Aorta (tissue), 5 donors: ENCODE results near the gene NDFIP1. TPM values are rescaled to one million over a fixed set of nuclear protein-coding genes. Genes with fewer than 3 reads are reported as not detected.

Experiments used
- ATAC-seq: fragments of 200-7000 bp; cut with Tn5 transposase; one replicate; pipeline ENCODE4 v1.9.1; 2022; ENCODE audit warnings: moderate library complexity; ENCODE audit not compliant: low FRiP score
- DNase-seq, 2 donors: peaks; one replicate each; pipeline ENCODE4 v3.0.0-alpha.2; 2020
- H3K27ac ChIP-seq, 2 donors: one replicate each; pipeline ENCODE4 v1.5.1; 2013; ENCODE audit warnings: low read length in 2 of 2, mild to moderate bottlenecking in 2 of 2, moderate library complexity in 2 of 2, control low read depth in 1 of 2, inconsistent platforms in 1 of 2, low read depth in 1 of 2
- H3K27me3 ChIP-seq, 2 donors: one replicate each; pipeline ENCODE4 v1.6.1; 2013; ENCODE audit warnings: control low read depth in 1 of 2, low read length in 1 of 2, mild to moderate bottlenecking in 1 of 2, moderate library complexity in 1 of 2; ENCODE audit not compliant: insufficient read depth in 2 of 2, control insufficient read depth in 1 of 2
- H3K36me3 ChIP-seq, 2 donors: one replicate each; pipeline ENCODE4 v1.6.1; 2013; ENCODE audit warnings: control low read depth in 1 of 2, low read length in 1 of 2, mild to moderate bottlenecking in 1 of 2; ENCODE audit not compliant: insufficient read depth in 2 of 2, control insufficient read depth in 1 of 2
- H3K4me1 ChIP-seq, 2 donors: one replicate each; pipeline ENCODE4 v1.6.1; 2013; ENCODE audit warnings: low read length in 2 of 2, control low read depth in 1 of 2, mild to moderate bottlenecking in 1 of 2, moderate library complexity in 1 of 2; ENCODE audit not compliant: insufficient read depth in 2 of 2, control insufficient read depth in 1 of 2
- H3K4me3 ChIP-seq, 2 donors: one replicate each; pipeline ENCODE4 v1.5.1; 2013; ENCODE audit warnings: low read length in 2 of 2, control low read depth in 1 of 2, mild to moderate bottlenecking in 1 of 2
- H3K9me3 ChIP-seq: one replicate; pipeline ENCODE4 v1.6.1; 2013; ENCODE audit warnings: mild to moderate bottlenecking, low read length; ENCODE audit not compliant: control insufficient read depth
- WGBS, 2 donors: extraction: QIAGEN DNeasy Blood & Tissue Kit; methylation state at CpG; one replicate each; pipeline ENCODE4 v1.1.7; 2013; 5-methylcytosine and 5-hydroxymethylcytosine counted together
- intact Hi-C, 2 donors: fragments of 100-400 bp; cut with DNase I; formaldehyde crosslinking; loops; one replicate each; pipeline versions ENCODE4 v1.14.2 to v1.15.0; 2022
- polyA plus RNA-seq, 2 donors: library from polyadenylated mRNA; stranded (reverse); fragments of 200-250 nt; gene quantifications; one replicate each; pipeline ENCODE4 v1.2.3, GENCODE V29; 2013
- total RNA-seq, 2 donors: library from RNA; stranded (reverse); fragmentation: NEBNext Ultra II Directional; extraction: Animal tissue kit (Norgen Biotek cat#: 25700); gene quantifications; one replicate each; pipeline ENCODE4 v1.2.1, GENCODE V29; 2021
- donor health status: healthy with polysubstance abuse.
- donor health status: Bipolar disorder and iron deficiency.
- donor health status: DM: no; HTN: no; CAD: no.
- donor health status: DM: no; HTN: no; CAD: no.
- donor health status: DM: yes; HTN: yes; CAD: no.

NDFIP1 gene
- total and polyA plus RNA-seq, 4 donors = 45.0 to 120 (median 78.6) TPM

DNA sequence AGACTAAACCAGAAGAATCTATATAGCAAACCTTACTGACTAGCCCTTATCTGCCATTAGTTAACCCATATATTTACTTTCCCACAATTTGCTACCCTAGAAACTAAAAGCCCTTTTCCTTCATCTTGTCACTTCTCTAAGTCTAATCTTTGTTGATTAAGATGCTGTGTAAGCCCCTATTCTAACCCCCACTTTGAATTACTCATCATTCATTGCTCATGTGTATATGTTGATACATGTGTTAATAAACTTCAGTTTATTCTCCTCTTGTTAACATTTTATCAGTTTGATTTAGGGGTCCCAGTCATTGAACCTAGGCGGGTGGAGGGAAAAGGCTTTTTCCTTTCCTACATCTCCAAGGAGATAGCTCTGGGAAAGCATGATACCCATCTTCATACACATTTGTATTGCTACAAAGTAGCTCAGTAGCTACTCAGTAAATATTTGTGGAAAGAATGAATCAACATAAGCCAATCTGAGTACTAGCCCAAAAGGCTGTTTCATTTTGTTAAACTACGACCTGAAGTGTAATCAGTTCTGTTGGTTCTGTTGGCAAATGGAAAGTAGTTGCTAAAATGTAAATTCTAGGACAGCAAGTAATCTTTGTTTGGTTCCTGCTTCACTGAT lies 35.1 kb upstream of the NDFIP1 start:
- H3K4me3 ChIP-seq = no peak overlapping the region
- H3K4me1 ChIP-seq = no peaks in the 10 kb centered on the region
- intact Hi-C loops = no loop called here
- ATAC-seq (no peak), DNase-seq (no peak)
- H3K36me3 ChIP-seq = no peaks in the 10 kb centered on the region
- no peak overlapping the region for H3K27ac ChIP-seq
- 92% methylated on average over 2 of the region's 2 CpGs for WGBS, 2 donors
- H3K9me3 ChIP-seq = no peaks in the 10 kb centered on the region
- no peaks in the 10 kb centered on the region for H3K27me3 ChIP-seq

DNA sequence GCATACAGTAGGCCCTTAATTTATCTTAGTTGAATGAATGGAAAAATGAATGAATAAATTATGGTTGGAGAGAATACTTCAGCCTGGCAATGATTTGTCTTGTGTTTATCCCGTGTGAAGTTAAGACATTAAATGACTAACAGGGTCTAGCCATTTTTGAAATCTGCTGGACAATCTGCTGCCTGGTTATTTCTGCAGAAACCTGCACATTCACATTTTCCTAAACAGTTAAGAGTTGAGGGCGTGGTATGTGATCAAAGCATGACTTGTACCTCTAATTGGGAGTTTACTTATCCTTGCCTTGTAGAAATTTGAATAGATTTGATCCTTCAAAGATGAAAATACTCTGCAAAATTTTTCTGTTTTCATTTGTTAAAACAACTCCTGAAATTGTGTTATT lies 34.6 kb upstream of the NDFIP1 start:
- no peak for ATAC-seq
- intact Hi-C loops = no loop called here
- WGBS, 2 donors = 96% methylated on average over 2 of the region's 2 CpGs

DNA sequence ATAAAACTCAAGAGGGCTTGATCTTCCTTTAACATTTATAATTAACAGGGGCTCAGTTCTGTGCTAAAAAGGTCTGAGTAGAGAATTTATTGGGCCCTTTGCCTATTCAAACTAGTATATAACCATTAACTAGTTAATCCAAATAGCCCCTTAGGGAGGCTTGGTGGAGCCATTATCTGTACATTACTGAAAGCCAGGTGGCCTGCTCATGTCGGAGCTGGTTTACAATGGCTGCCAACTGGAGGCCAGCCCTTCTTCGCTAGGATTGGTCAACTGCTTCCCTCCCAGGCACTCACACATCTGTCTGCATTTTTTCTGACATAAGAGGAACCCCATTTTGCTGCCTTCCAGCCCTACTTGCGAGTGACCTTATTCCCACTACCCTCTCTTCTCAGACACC lies 30.4 kb upstream of the NDFIP1 start:
- Histone ChIP-seq H3K4me3 (no peak overlapping the region), H3K27ac (no peak overlapping the region), H3K27me3 (no peaks in the 10 kb centered on the region), H3K9me3 (no peaks in the 10 kb centered on the region), H3K4me1 (no peaks in the 10 kb centered on the region), H3K36me3 (no peaks in the 10 kb centered on the region)
- ATAC-seq (no peak), DNase-seq (no peak)
- WGBS, 2 donors = 95 to 96% methylated on average over 3 of the region's 3 CpGs
- intact Hi-C loops = no loop called here

More for the DNA sequence above, 34.6 kb upstream of the NDFIP1 start:
- Histone ChIP-seq H3K9me3 (no peaks in the 10 kb centered on the region), H3K27ac (no peak overlapping the region), H3K36me3 (no peaks in the 10 kb centered on the region), H3K27me3 (no peaks in the 10 kb centered on the region), H3K4me1 (no peaks in the 10 kb centered on the region), H3K4me3 (no peak overlapping the region)
- no peak for DNase-seq

DNA sequence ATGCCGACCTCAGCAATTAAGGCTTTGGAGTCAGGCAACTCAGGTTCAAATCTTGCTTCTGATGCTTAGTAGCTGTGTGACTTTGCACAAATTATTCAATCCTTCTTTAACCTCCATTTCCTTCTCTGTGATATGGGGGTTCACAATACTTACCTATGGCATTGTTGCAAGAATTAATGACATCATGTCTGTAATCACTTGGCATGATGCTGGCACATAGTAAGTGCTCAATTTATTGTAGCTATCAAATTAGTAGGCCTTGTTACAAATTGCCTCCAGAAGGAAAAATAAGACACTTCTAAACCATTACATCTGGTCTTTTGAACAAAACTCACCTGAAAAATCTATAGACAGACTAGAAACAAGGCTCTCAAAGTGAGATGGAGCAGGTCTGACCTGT lies 29.9 kb upstream of the NDFIP1 start:
- H3K4me1 ChIP-seq = no peaks in the 10 kb centered on the region
- no peaks in the 10 kb centered on the region for H3K9me3 ChIP-seq
- WGBS, 2 donors = 90 to 100% methylated on average over 1 of the region's 1 CpG
- intact Hi-C loops = no loop called here
- no peak overlapping the region for H3K27ac ChIP-seq
- H3K36me3 ChIP-seq = no peaks in the 10 kb centered on the region
- DNase-seq (no peak), ATAC-seq (no peak)
- H3K27me3 ChIP-seq = no peaks in the 10 kb centered on the region
- no peak overlapping the region for H3K4me3 ChIP-seq

DNA sequence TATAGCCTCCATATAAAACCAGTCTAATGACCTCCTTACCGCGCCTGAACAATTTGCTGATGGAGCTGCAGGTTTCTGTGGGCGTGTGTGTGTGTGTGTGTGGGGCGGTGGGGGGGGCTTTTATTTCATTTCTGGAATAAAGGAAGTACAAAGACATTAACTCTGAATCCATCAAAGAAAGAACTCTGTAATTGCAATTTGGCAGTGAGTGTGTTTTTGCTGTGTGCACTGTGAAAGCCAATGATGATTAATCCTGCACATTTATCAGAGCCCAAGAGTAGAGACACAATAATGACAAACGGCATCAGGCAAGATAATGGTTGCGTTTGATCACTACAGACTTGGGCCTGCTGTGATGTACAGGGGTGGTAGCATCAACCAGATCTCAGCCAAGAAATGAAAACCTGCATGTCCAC lies 29.3 kb upstream of the NDFIP1 start:
- H3K36me3 ChIP-seq = no peaks in the 10 kb centered on the region
- intact Hi-C loops = no loop called here
- ATAC-seq = no peak
- H3K9me3 ChIP-seq = no peaks in the 10 kb centered on the region
- 67 to 81% methylated on average over 6 of the region's 6 CpGs for WGBS, 2 donors
- no peak overlapping the region for H3K4me3 ChIP-seq
- DNase-seq = no peak
- H3K4me1 ChIP-seq = no peaks in the 10 kb centered on the region
- H3K27me3 ChIP-seq = no peaks in the 10 kb centered on the region
- H3K27ac ChIP-seq = no peak overlapping the region

DNA sequence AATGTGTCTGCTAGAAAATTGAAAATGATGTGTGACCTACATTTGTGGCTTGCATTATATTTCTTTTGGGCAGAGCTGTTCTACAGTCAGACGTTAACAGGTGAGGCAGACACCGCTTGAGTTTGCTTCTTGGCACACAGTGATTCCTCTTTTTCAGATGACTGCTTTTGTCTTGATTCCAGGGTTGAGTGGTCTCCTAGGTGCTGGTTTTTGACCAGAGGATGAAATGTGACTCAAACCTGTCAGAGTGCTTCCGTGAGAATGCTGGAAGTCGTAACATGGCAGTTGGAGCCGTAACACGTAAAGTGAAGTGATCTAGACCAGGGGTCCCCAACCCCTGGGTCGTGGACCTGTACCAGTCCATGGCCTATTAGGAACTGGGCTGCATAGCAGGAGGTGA lies 28.3 kb upstream of the NDFIP1 start:
- 90 to 92% methylated on average over 7 of the region's 7 CpGs for WGBS, 2 donors
- ATAC-seq (no peak), DNase-seq (no peak)
- no peak overlapping the region for H3K27ac ChIP-seq
- no peak overlapping the region for H3K4me3 ChIP-seq
- H3K27me3 ChIP-seq = no peaks in the 10 kb centered on the region
- intact Hi-C loops = no loop called here
- H3K4me1 ChIP-seq = no peaks in the 10 kb centered on the region
- no peaks in the 10 kb centered on the region for H3K36me3 ChIP-seq
- no peaks in the 10 kb centered on the region for H3K9me3 ChIP-seq

DNA sequence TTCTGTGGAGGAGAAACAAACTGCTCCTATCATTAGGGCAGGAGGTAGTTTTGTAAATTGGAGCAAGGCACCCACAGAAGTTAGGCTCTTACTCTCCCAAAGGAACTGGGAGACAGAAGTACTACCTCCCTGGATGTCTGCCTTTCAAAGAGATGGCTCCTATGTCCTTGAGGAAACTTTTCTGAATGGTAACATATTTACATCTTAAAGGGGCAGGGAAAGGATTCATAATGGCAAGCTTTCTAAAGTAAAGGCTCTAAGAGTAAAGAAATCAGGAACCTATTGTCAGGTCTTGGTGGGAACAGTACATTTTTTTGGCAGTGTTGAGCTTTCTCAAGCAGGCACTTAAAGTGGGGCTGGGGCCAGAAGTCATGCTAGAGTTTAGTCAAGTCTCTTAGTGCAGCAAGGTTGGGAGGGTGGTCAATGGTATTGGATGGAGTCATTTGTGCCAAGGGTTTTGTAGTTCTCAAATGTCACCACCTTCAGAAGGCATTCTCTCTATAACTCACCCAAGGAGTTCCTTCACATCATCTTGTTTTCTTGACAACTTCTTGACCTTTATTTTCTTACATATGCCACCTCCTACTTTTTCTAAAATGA lies 26.3 kb upstream of the NDFIP1 start:
- intact Hi-C loops = no loop called here
- DNase-seq (no peak), ATAC-seq (no peak)

DNA sequence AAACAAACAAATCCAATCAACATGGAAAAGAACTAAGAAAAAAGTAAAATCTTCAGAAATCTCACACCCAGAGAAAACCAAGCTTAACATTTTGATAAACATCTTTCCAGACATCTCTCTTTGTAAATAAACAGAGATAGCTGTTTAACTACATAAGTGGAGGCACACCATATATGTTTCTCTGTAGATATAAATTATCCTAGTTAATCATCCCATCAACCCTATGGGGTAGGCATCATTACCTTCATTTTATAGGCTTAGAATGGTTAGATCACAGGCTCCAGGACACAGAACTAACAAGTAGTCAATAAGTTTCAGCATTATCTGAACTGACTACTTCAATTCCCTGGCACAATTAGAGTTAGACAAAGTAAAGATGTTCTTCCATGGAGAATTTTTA lies 22.4 kb upstream of the NDFIP1 start:
- ATAC-seq (no peak), DNase-seq (no peak)
- H3K4me1 ChIP-seq = no peaks in the 10 kb centered on the region
- intact Hi-C loops = no loop called here
- H3K36me3 ChIP-seq = no peaks in the 10 kb centered on the region
- H3K27me3 ChIP-seq = no peaks in the 10 kb centered on the region
- H3K4me3 ChIP-seq = no peak overlapping the region
- no peaks in the 10 kb centered on the region for H3K9me3 ChIP-seq
- H3K27ac ChIP-seq = no peak overlapping the region

More for the DNA sequence above, 26.3 kb upstream of the NDFIP1 start:
- no peaks in the 10 kb centered on the region for H3K4me1 ChIP-seq
- no peak overlapping the region for H3K4me3 ChIP-seq
- H3K27me3 ChIP-seq = no peaks in the 10 kb centered on the region
- H3K27ac ChIP-seq = no peak overlapping the region
- H3K36me3 ChIP-seq = no peaks in the 10 kb centered on the region
- no peaks in the 10 kb centered on the region for H3K9me3 ChIP-seq

DNA sequence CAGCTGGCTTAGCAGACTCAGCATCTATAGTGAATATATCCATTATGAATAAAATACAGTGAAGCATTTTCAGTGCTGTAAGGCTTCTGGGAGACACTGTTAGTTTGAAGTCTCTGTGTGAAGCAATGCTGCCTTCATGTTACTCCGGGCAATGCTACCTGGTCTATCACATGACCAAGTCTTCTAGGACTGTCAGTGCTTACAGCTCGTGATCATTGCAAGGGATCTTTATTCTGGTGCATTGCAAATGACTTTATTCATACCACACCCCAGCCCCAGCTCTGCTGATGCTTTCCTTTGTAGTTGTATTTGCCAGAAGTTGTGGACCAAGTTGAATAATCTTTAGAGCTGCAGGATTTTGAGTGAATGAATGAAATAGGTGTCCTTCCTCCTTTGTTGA lies 21.9 kb upstream of the NDFIP1 start:
- Histone ChIP-seq H3K9me3 (no peaks in the 10 kb centered on the region), H3K27me3 (no peaks in the 10 kb centered on the region), H3K4me3 (no peak overlapping the region), H3K4me1 (no peaks in the 10 kb centered on the region), H3K36me3 (no peaks in the 10 kb centered on the region), H3K27ac (no peak overlapping the region)
- 83 to 85% methylated on average over 2 of the region's 2 CpGs for WGBS, 2 donors
- ATAC-seq (no peak), DNase-seq (no peak)
- intact Hi-C loops = no loop called here
